A673 (cell line): ENCODE data around the gene FAH. TPM values are rescaled to one million over a fixed set of nuclear protein-coding genes. Genes with fewer than 3 reads are reported as not detected.
A peak's percentile ranks its signal among the peaks of the same experiment; 100 is the strongest.
"Not testable (repeated sequence)": the region's sequence is repeated elsewhere in the genome, so short reads cannot be mapped to it uniquely, and the experiment has no call there.

Experiments
- BruUV-seq: library from RNA; stranded (reverse); fragments of 400-500 nt; replicated peaks from 2 replicates; lab custom pipeline; 2021; lab: Mats Ljungman, UMichigan
- CTCF ChIA-PET: fragments of 300-600 bp; sonication (Branson Sonifier 250); formaldehyde crosslinking; loops from one replicate; lab custom pipeline; 2022; ENCODE audit warnings: antibody characterized with exemption; lab: Charles Lee
- POLR2A ChIA-PET: fragments of 300-600 bp; sonication (Branson Sonifier 250); formaldehyde crosslinking; loops from one replicate; lab custom pipeline; 2022; ENCODE audit warnings: antibody characterized with exemption; ENCODE audit not compliant: low non-redundant PET; lab: Charles Lee
- DNase-seq: peaks from one replicate; pipeline ENCODE4 v3.0.0-alpha.2; 2015; ENCODE audit warnings: low spot score
- H3K27ac ChIP-seq: fragments of 200-600 bp; sonication (generic); 2 replicates; pipeline ENCODE4 v1.5.1; 2016; ENCODE audit warnings: mixed run types, low read depth, mild to moderate bottlenecking, mixed read lengths, antibody characterized with exemption, low read length; ENCODE audit not compliant: poor library complexity, severe bottlenecking
- H3K27me3 ChIP-seq: fragments of 200-600 bp; sonication (generic); replicated peaks from 2 replicates; pipeline ENCODE4 v1.6.1; 2017; ENCODE audit warnings: mixed run types, low read depth, mild to moderate bottlenecking, mixed read lengths, antibody characterized with exemption, low read length; ENCODE audit not compliant: insufficient read depth, poor library complexity
- H3K36me3 ChIP-seq: fragments of 200-600 bp; sonication (generic); 2 replicates; pipeline ENCODE4 v1.6.1; 2016; ENCODE audit warnings: mixed run types, mild to moderate bottlenecking, mixed read lengths, antibody characterized with exemption, low read length; ENCODE audit not compliant: insufficient read depth, poor library complexity, severe bottlenecking
- H3K4me1 ChIP-seq: fragments of 200-600 bp; sonication (generic); 2 replicates; pipeline ENCODE4 v1.6.1; 2017; ENCODE audit warnings: mixed run types, mild to moderate bottlenecking, mixed read lengths, antibody characterized with exemption, low read length; ENCODE audit not compliant: insufficient read depth, poor library complexity, severe bottlenecking
- H3K4me3 ChIP-seq: fragments of 200-600 bp; sonication (generic); 2 replicates; pipeline ENCODE4 v1.5.1; 2016; ENCODE audit warnings: low read depth, mixed run types, mild to moderate bottlenecking, mixed read lengths, low read length; ENCODE audit not compliant: poor library complexity, severe bottlenecking
- H3K9me3 ChIP-seq: fragments of 200-600 bp; sonication (generic); 2 replicates; pipeline ENCODE4 v1.6.1; 2016; ENCODE audit warnings: mixed run types, low read depth, mild to moderate bottlenecking, mixed read lengths, antibody characterized with exemption, low read length; ENCODE audit not compliant: poor library complexity, severe bottlenecking
- CTCF ChIP-seq: fragments of 300-800, 200-600 bp; sonication (generic); conservative IDR thresholded peaks from 2 replicates; pipeline ENCODE4 v1.5.1; 2017; ENCODE audit warnings: low read depth, mild to moderate bottlenecking, antibody characterized with exemption, low read length, moderate library complexity, mixed read lengths
- EZH2 ChIP-seq: fragments of 200-600 bp; sonication (generic); IDR thresholded peaks from 2 replicates; pipeline ENCODE4 v1.6.1; 2017; ENCODE audit warnings: borderline replicate concordance, low read depth, mild to moderate bottlenecking, mixed read lengths, antibody characterized with exemption, low read length; ENCODE audit not compliant: poor library complexity, severe bottlenecking
- intact Hi-C: fragments of 100-400 bp; cut with micrococcal nuclease; formaldehyde crosslinking; loops from one replicate; pipeline ENCODE4 v1.10.0; 2022; ENCODE audit not compliant: unreplicated experiment
- total RNA-seq: library from RNA; stranded (reverse); gene quantifications from 2 replicates; pipeline ENCODE4 v1.2.3, GENCODE V29; 2021

Gene FAH
- total RNA-seq, 1 experiment from 2014 or later = 2.0 TPM

- intact Hi-C loops = no loop called here
- Histone ChIP-seq H3K36me3 (no peaks in the 10 kb centered on the region), H3K9me3 (no peaks in the 10 kb centered on the region), H3K4me3 (peak overlapping the region; percentile 67), H3K27me3 (no peaks in the 10 kb centered on the region), H3K27ac (no peak overlapping the region), H3K4me1 (peaks cover 4% of the 10 kb centered on the region)
- CTCF ChIA-PET = no interaction called here
- TF ChIP-seq EZH2 (no peak), CTCF (no peak)
- BruUV-seq = no TSS peak
- POLR2A ChIA-PET = no interaction called here
- DNase-seq = no peak
Measured at GRCh38 chr15:80153900-80154299, 1.1 kb downstream of the FAH start.

GRCh38 chr15:80154336-80154735 lies 1.5 kb downstream of the FAH start:
- H3K27ac ChIP-seq = no peak overlapping the region
- H3K27me3 ChIP-seq = no peaks in the 10 kb centered on the region
- ChIA-PET POLR2A (no interaction called here), CTCF (no interaction called here)
- TF ChIP-seq EZH2 (no peak), CTCF (no peak)
- intact Hi-C loops = no loop called here
- H3K4me3 ChIP-seq = no peak overlapping the region
- BruUV-seq = no TSS peak
- peaks cover 4% of the 10 kb centered on the region for H3K4me1 ChIP-seq
- no peaks in the 10 kb centered on the region for H3K9me3 ChIP-seq
- H3K36me3 ChIP-seq = no peaks in the 10 kb centered on the region
- no peak for DNase-seq

GRCh38 chr15:80155001-80155377 lies 2.2 kb downstream of the FAH start:
- no peak overlapping the region for H3K4me3 ChIP-seq
- H3K9me3 ChIP-seq = no peaks in the 10 kb centered on the region
- ChIA-PET POLR2A (no interaction called here), CTCF (no interaction called here)
- no peaks in the 10 kb centered on the region for H3K27me3 ChIP-seq
- no TSS peak for BruUV-seq
- intact Hi-C loops = no loop called here
- no peak for TF ChIP-seq CTCF
- TF ChIP-seq EZH2 = no peak
- no peak overlapping the region for H3K27ac ChIP-seq
- peaks cover 4% of the 10 kb centered on the region for H3K4me1 ChIP-seq
- H3K36me3 ChIP-seq = no peaks in the 10 kb centered on the region
- no peak for DNase-seq

- H3K27ac ChIP-seq, DNase-seq, BruUV-seq, H3K4me1 ChIP-seq, CTCF ChIA-PET, H3K9me3 ChIP-seq, H3K4me3 ChIP-seq, intact Hi-C loops, POLR2A ChIA-PET, H3K27me3 ChIP-seq, H3K36me3 ChIP-seq: not testable (repeated sequence)
Measured at GRCh38 chr15:80155378-80156175, 2.8 kb downstream of the FAH start.
